HG03442 (cell line): Measurements from ENCODE around the gene FBXW10.
"Not testable (repeated sequence)": the region's sequence is repeated elsewhere in the genome, so short reads cannot be mapped to it uniquely, and the experiment has no call there.

Source experiments
- ATAC-seq: cut with Tn5 transposase; IDR thresholded peaks from one replicate; pipeline ENCODE4 v1.9.1; 2021; ENCODE audit warnings: mild to moderate bottlenecking, moderate library complexity; ENCODE audit not compliant: unreplicated experiment

Gene FBXW10

GRCh38 chr17:18753829-18754409, 10.1 kb downstream of the FBXW10 start:
- not testable (repeated sequence) for ATAC-seq

GRCh38 chr17:18755969-18756368, 12.1 kb downstream of the FBXW10 start:
- not testable (repeated sequence) for ATAC-seq

- not testable (repeated sequence) for ATAC-seq
These were observed 13.7 kb downstream of the FBXW10 start for GRCh38 chr17:18757368-18758044.

- not testable (repeated sequence) for ATAC-seq
These were observed 14.5 kb downstream of the FBXW10 start for GRCh38 chr17:18758344-18758743.

- ATAC-seq, result not testable (repeated sequence)
These were observed 16.4 kb downstream of the FBXW10 start for GRCh38 chr17:18760221-18760620.

GRCh38 chr17:18770572-18770971, 26.7 kb downstream of the FBXW10 start:
- ATAC-seq, result not testable (repeated sequence)

GRCh38 chr17:18771066-18771465, 27.2 kb downstream of the FBXW10 start:
- not testable (repeated sequence) for ATAC-seq

GRCh38 chr17:18772471-18772870, 28.6 kb downstream of the FBXW10 start:
- no peak for ATAC-seq

GRCh38 chr17:18780991-18781718, 37.3 kb downstream of the FBXW10 start, which contains the start of gene TVP23B:
Gene TVP23B, plus strand, starts transcription at chr17:18781183. Its CDS starts 111 bp downstream, at chr17:18781294.
- ATAC-seq, result peak; percentile 98

- ATAC-seq, result not testable (repeated sequence)
These were observed 38.0 kb downstream of the FBXW10 start for GRCh38 chr17:18781805-18782204.

GRCh38 chr17:18785933-18786332, 42.1 kb downstream of the FBXW10 start:
- not testable (repeated sequence) for ATAC-seq

- ATAC-seq, result not testable (repeated sequence)
These were observed 43.0 kb downstream of the FBXW10 start for GRCh38 chr17:18786890-18787289.

- ATAC-seq, result not testable (repeated sequence)
These were observed 47.5 kb downstream of the FBXW10 start for GRCh38 chr17:18791402-18791801.

GRCh38 chr17:18794841-18795240, 51.0 kb downstream of the FBXW10 start:
- ATAC-seq, result not testable (repeated sequence)

GRCh38 chr17:18796887-18797286, 53.0 kb downstream of the FBXW10 start:
- ATAC-seq, result not testable (repeated sequence)

GRCh38 chr17:18803458-18804245, 59.8 kb downstream of the FBXW10 start:
- ATAC-seq, result not testable (repeated sequence)

- not testable (repeated sequence) for ATAC-seq
These were observed 72.1 kb downstream of the FBXW10 start for GRCh38 chr17:18815924-18816323.

- not testable (repeated sequence) for ATAC-seq
These were observed 72.9 kb downstream of the FBXW10 start for GRCh38 chr17:18816489-18817371.

- not testable (repeated sequence) for ATAC-seq
These were observed 77.6 kb downstream of the FBXW10 start for GRCh38 chr17:18821430-18821829.

- not testable (repeated sequence) for ATAC-seq
These were observed 83.8 kb downstream of the FBXW10 start for GRCh38 chr17:18827613-18828012.
